OCI-LY1 (cell line): ENCODE results near the gene DMD.

Experiments used
- CTCF ChIP-seq: fragments of 200-600 bp; sonication (generic), shearing (Covaris generic); IDR thresholded peaks from 2 replicates; pipeline ENCODE4 v1.5.1; 2017; ENCODE audit warnings: mild to moderate bottlenecking, antibody characterized with exemption, low read length, moderate library complexity, mixed read lengths
- EZH2 ChIP-seq: fragments of 200-600 bp; sonication (generic), shearing (Covaris generic); IDR thresholded peaks from 2 replicates; pipeline ENCODE4 v1.8.0; 2017; ENCODE audit warnings: borderline replicate concordance, mixed run types, mild to moderate bottlenecking, antibody characterized with exemption, low read length, moderate library complexity, mixed read lengths

- TF ChIP-seq CTCF (no peak), EZH2 (no peak)
These were observed 524.0 kb downstream of the DMD start for GRCh38 chrX:32687379-32687778.
